ENCODE data around the gene PPIA.

DNA sequence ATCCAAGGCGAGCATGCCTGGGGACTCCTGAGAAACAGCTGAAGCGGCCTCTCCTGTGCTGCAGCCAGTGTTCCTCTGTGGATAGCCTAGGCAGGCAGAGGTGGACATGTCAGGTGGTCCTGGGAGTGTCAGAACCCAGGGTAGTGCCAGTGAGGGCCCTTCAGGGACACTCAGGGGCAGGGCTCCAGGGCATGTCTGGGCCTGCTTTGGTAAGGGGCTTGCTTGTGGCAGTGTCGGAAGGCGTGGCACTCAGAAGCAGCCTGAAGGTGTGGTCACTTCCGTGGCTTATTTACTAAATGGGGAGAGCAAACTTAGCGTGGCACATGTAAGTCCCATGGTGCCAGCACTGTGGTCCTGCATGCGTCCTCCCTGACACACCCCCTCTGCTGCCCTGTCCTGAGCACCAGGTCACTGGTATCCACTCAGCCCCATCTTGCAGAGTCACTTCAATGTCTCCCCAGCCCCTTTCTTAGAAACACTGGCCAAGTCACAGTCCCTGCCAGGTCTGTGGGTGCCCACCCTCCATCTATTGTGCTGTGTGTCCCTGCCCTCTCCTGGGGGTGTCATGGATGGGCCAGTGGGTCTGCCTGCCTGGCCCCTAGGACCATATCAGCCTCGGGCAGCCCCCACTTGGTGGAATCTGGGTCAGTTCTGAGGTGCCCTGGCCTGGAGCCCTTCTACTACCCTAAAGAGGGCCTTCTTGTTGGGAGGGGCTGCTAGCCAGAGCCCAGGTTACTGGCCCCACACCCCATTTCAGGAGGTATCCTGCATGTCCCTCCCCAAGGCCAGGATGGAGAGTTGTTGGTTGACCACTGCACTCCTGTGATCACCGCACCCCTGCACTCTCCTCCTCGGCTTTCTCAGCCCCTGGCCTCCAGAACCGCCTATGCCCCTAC lies 41.4 kb upstream of the PPIA start:
- TF ChIP-seq POLR2A (IDR thresholded peaks at IDR 0.05) (no peak), CTCF (IDR thresholded peaks at IDR 0.05) (no peak), EP300 (IDR thresholded peaks at IDR 0.05) (no peak), POLR2AphosphoS5 (IDR thresholded peaks at IDR 0.05) (no peak)
